Measurements from ENCODE around the gene SYNGAP1.

DNA sequence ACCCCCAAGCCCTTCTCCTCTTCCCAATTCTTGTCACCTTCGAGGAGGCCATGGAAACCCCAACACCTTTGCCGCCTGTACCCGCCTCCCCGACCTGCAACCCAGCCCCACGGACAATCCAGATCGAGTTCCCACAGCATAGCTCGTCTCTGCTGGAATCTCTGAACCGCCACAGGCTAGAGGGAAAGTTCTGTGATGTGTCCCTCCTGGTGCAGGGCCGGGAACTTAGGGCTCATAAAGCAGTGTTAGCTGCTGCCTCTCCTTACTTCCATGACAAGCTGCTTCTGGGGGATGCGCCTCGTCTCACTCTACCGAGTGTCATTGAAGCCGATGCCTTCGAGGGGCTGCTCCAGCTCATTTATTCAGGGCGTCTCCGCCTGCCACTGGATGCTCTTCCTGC is 35.2 kb downstream of the SYNGAP1 start:
- TF ChIP-seq POLR2A (IDR thresholded peaks at IDR 0.05) (no peak), EP300 (IDR thresholded peaks at IDR 0.05) (no peak), POLR2AphosphoS5 (IDR thresholded peaks at IDR 0.05) (no peak)
- TF ChIP-seq, protein P1, sequence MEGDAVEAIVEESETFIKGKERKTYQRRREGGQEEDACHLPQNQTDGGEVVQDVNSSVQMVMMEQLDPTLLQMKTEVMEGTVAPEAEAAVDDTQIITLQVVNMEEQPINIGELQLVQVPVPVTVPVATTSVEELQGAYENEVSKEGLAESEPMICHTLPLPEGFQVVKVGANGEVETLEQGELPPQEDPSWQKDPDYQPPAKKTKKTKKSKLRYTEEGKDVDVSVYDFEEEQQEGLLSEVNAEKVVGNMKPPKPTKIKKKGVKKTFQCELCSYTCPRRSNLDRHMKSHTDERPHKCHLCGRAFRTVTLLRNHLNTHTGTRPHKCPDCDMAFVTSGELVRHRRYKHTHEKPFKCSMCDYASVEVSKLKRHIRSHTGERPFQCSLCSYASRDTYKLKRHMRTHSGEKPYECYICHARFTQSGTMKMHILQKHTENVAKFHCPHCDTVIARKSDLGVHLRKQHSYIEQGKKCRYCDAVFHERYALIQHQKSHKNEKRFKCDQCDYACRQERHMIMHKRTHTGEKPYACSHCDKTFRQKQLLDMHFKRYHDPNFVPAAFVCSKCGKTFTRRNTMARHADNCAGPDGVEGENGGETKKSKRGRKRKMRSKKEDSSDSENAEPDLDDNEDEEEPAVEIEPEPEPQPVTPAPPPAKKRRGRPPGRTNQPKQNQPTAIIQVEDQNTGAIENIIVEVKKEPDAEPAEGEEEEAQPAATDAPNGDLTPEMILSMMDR (IDR thresholded peaks at IDR 0.05): no peak

All from stomach (tissue), 4 donors.